Erythroblast (primary cell): ENCODE results near the gene AIMP1.

Source experiments
- GATA1 ChIP-seq: IDR thresholded peaks from 2 replicates; pipeline ENCODE4 v1.6.1; 2011; ENCODE audit warnings: low read depth, mild to moderate bottlenecking, control low read depth, low read length, moderate library complexity
- POLR2A ChIP-seq: IDR thresholded peaks from 2 replicates; pipeline ENCODE4 v1.6.1; 2011; ENCODE audit warnings: mild to moderate bottlenecking, low read length

- TF ChIP-seq POLR2A = no peak
- TF ChIP-seq GATA1 = no peak
Observed at GRCh38 chr4:106395582-106395981, 79.2 kb downstream of the AIMP1 start.
